HG02970 (cell line): ENCODE data around the gene TTC27.
"Not testable (repeated sequence)": the region's sequence is repeated elsewhere in the genome, so short reads cannot be mapped to it uniquely, and the experiment has no call there.

Experiments
- ATAC-seq: cut with Tn5 transposase; IDR thresholded peaks from one replicate; pipeline ENCODE4 v1.9.1; 2021; ENCODE audit warnings: mild to moderate bottlenecking, moderate library complexity, moderate number of reproducible peaks; ENCODE audit not compliant: unreplicated experiment, low FRiP score

The TTC27 gene

GRCh38 chr2:32718752-32719151, 90.9 kb downstream of the TTC27 start:
- no peak for ATAC-seq

GRCh38 chr2:32719430-32719829, 91.6 kb downstream of the TTC27 start:
- ATAC-seq = no peak

DNA sequence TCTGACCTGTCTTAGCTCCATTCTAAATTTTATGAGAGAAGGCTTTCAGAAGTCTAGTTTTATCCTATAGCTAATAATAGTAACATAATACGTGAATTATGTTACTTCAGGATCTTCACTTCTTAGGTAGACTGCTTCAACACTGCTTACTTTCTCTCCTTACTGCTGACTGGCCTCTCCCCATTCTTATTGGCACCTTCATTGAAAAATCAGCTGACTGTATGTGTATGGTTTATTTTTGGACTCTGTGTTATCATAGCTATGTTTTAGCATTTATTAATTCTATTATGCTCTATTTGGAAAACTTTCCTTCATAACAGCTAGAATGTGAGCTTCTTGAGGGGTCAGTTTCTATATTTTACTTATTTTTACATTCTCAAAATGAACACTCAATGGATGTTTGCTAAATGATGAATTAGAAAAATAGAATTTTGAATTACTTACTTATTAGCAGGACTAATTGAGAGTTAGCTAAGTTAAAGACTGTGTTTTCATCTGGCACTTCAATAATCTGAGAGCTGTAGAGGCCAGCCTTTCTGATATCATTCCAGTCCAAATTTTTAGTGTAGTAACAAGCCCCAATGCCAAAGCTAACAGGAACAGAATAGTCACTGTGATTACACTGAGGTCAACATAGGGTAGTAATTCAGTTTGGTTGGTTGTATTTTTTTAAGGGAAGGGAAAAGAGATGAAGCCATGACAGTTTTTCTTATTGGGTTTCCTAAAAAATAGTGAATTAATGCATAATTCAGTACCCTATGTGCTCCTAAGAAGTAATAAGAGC, 92.3 kb downstream of the TTC27 start:
- ATAC-seq = no peak

DNA sequence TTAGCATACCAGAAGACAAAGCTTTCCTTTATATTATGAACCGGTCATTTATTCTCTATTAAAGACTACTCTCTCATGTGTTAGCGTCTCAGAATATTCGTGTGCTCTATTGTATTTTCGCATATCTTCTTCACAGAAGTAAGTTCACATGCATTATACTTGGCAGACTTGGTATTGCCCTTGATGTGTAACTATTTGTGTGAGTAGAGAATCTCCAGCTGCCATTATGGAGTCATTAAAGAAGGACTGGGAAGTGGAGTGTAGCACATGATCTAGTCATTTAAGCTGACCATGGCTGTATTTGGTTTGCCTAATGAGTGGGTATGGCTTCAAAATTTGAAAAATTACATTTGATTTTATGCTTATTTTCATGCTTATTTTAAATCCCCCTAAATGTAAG, 92.9 kb downstream of the TTC27 start:
- no peak for ATAC-seq

- no peak for ATAC-seq
These were observed 93.5 kb downstream of the TTC27 start for GRCh38 chr2:32721376-32721775.

DNA sequence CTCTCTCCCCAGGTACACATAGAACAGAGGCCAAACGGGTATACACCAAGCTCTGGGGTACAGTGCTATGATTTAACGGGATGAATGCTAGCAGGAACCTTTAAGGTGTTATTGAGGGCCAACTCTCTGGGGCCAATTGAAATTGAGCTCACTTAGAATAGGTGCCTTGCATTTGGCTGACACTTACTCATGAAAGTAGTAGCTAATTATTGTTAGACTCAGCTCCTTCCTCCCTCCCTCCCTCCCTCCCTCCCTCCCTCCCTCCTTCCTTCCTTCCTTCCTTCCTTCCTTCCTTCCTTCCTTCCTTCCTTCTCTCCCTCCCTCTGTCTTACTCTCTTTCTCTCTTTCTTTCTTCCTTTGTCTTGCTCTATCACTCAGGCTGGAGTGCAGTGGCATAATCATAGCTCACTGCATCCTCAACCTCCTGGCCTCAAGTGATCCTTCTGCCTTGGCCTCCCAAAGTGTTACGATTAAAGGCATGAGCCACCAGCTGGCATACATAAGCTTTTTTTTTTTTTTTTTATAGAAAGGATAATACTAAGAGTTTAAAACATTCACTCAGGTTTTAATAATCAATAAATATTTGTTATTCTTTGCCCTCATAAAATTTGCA, 95.7 kb downstream of the TTC27 start:
- no peak for ATAC-seq

- not testable (repeated sequence) for ATAC-seq
These were observed 98.8 kb downstream of the TTC27 start for GRCh38 chr2:32726678-32727077.

GRCh38 chr2:32727157-32727556, 99.3 kb downstream of the TTC27 start:
- ATAC-seq = no peak

- not testable (repeated sequence) for ATAC-seq
These were observed 103.1 kb downstream of the TTC27 start for GRCh38 chr2:32730958-32731357.

DNA sequence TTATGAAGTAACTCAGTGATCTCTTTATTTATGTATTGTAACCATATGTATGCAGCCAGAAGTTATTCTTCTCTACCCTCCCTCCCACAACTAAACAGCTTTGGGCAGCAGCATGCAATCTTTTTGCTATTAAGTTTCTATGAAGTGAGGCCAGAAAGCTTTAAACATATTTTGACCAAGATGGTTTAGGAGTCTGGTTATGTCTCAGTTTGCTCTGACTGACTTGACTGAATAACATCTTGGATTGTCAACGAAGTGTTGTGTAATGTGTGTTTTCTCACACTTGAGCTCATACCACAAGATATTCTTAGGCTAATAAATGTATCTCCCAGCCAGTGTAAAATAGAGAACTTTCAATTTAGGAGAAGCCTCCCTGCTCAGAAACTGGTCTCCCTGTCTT, 104.3 kb downstream of the TTC27 start:
- no peak for ATAC-seq

GRCh38 chr2:32732912-32733472, 105.1 kb downstream of the TTC27 start:
- ATAC-seq = no peak

GRCh38 chr2:32735348-32735747, 107.5 kb downstream of the TTC27 start:
- ATAC-seq = no peak

DNA sequence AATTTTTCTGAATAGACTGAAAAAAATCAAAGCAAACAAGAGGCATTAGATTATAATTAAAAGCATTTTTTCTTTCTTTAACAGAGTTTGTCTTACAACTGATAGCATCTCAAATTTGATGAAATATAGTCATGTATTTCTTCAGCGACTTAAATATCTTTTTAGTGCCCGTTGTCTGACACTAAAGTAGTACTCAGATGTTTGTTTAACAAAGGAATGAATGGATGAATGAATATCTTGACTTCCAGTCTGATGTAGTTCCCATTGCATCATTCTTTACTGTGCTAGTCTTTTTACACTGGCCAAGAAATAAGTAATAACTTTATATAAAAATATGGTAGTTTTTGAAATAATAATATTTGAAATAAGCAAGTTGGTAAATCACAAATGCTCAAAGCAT, 111.1 kb downstream of the TTC27 start:
- ATAC-seq = no peak

DNA sequence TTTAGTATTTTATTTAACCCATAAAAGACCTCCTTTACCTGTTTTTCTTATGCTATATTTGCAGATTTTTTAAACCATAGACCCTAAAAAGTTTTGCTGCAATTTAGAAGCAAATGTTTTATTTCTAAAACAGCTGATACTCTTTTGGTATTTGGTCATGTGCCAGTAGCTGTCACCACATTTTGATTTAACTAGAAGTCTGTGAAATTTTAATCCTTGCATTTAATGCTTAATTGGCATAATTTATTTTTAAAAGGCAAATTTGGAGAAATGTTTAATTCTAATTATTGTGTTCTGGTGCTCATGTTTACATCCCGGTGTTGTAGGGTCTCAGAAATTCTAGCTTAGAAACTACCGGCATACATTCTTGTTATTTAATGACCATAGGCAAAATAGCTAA, 111.8 kb downstream of the TTC27 start:
- no peak for ATAC-seq

DNA sequence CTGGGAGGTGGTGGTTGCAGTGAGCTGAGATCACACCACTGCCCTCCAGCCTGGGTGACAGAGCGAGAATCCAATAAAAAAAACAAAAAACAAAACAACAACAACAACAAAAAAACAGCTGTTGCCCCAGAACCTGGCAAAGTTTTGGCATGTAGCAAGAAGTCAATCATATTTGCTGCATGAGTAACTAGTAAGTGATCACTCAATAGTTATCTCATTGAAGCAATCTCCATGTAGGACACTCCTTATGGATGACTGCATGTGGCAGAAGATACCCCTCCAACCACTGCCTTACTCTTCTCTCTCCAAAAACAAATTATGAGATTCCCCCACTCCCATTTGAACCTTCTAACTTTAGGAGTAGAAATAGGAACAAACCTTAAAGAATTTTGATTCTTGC, 113.7 kb downstream of the TTC27 start:
- no peak for ATAC-seq

GRCh38 chr2:32742376-32742775, 114.5 kb downstream of the TTC27 start:
- no peak for ATAC-seq

DNA sequence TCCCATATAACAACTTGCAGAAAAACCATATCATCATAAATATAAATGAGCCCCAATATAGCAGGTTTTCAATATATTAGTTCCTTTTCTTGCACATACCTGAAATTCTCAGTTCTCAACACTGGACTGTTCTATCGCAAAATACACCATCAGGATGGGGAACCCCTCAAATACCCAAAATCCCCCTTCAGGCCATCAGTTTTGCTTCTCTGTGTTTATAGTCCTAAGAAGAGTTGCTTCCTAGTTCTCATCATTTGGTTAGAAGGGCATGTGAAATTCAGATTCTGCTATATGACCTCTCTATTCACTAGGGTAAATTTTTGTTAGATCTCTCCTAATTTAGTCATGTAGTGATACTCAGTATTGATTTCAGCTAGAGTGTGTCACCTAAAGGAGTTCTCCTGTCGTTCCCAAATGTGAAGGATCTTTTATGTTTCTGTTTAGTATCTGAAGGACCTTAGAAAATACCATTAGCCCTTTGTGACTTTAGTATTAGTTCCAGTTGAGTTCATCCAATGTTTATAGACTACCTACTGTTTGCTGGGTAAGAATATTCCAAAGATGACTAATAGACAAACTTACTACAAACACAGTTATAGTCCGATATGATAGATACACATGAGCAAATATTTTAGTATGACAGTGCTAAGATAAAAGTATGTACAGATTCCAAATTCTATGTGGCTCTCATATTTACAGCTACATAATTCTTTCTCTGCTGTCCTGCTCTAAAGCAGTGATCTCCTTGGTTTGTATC, 115.8 kb downstream of the TTC27 start:
- ATAC-seq = no peak

DNA sequence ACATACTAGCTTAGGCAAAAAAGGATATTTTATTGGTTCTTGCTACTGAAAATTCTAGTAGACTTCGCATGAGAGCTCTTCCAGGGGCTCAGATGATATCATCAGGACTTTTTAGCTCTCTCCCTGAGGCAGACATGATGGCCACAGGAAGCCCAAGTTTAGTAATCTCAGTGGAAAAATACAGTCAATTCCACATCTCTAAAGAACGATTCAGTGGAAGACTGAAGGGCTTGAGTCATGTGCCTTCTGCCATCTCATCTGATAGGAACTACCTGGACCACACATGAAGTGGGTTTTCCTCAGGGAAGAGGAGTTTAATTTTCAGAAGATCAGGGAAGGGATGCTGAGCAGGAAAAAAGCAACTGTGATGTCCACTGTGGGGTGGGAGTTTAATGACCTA, 117.3 kb downstream of the TTC27 start:
- no peak for ATAC-seq

GRCh38 chr2:32745675-32746074, 117.8 kb downstream of the TTC27 start:
- ATAC-seq = no peak

- ATAC-seq = no peak
These were observed 118.8 kb downstream of the TTC27 start for GRCh38 chr2:32746669-32747068.

DNA sequence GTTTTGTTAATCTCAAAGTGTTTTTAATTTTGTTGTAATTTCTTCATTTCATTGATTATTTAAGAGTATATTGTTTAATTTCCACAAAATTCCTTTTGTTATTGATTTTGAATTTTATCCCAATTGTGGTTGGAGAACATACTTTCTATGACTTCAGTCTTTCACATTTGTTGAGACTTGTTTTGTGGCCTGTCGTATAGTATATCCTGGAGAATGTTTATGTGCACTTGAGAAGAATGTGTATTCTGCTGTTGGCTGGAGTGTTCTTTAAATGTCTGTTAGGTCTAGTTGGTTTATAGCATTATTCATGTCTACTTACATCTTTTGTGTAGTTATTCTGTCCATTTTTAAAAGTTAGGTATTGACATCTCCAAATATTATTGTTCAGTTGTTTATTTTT, 120.3 kb downstream of the TTC27 start:
- no peak for ATAC-seq
